Measurements from ENCODE around the gene ATP2C2. TPM values are rescaled to one million over a fixed set of nuclear protein-coding genes. Genes with fewer than 3 reads are reported as not detected.
A peak's percentile ranks its signal among the peaks of the same experiment; 100 is the strongest.

The ATP2C2 gene
- total and polyA plus RNA-seq, 2 experiments from 2014 or later = 2.1 TPM

GRCh38 chr16:84367297-84367680 is 1.0 kb upstream of the ATP2C2 start:
- H3K36me3 Mint-ChIP-seq (ENCODE audit: low read depth) = no peaks in the 10 kb centered on the region

More at GRCh38 chr16:84367297-84367680, 1.0 kb upstream of the ATP2C2 start:
- no peak for DNase-seq (ENCODE audit: low spot score)
- no peaks in the 10 kb centered on the region for H3K9me2 ChIP-seq (ENCODE audit: insufficient read depth)
- no peak for ATAC-seq
- H3K27me3 ChIP-seq (ENCODE audit: insufficient read depth) = peaks cover 26% of the 10 kb centered on the region
- H3K4me2 ChIP-seq = peak overlapping the region; percentile 80
- Mint-ChIP-seq H3K4me1 (peaks cover 31% of the 10 kb centered on the region), H3K27ac (no peak overlapping the region), H3K27me3 (ENCODE audit: insufficient read depth, low read depth, poor library complexity) (peaks cover 27% of the 10 kb centered on the region), H3K9me3 (no peaks in the 10 kb centered on the region), H3K4me3 (peak overlapping the region; percentile 64)
- TF ChIP-seq REST (IDR thresholded peaks at IDR 0.05; ENCODE audit: unreplicated experiment) = no peak
- no peak for TF ChIP-seq ZNF114 (CRISPR knock-in tag; IDR thresholded peaks at IDR 0.05)
- no peak for TF ChIP-seq CTCF (conservative IDR thresholded peaks at IDR 0.05; ENCODE audit: low read depth in 2 of 2)
- no peak for TF ChIP-seq ZNF462 (CRISPR knock-in tag; IDR thresholded peaks at IDR 0.05)
- TF ChIP-seq CREB1 (CRISPR knock-in tag; IDR thresholded peaks at IDR 0.05; ENCODE audit: low read depth) = no peak
- TF ChIP-seq EZH2phosphoT487 (IDR thresholded peaks at IDR 0.05; ENCODE audit: unreplicated experiment) = no peak
- TF ChIP-seq ZNF331 (CRISPR knock-in tag; IDR thresholded peaks at IDR 0.05; ENCODE audit: low read depth) = no peak
- TF ChIP-seq ETS1 (IDR thresholded peaks at IDR 0.05) = no peak
- TF ChIP-seq NANOG (IDR thresholded peaks at IDR 0.05; ENCODE audit: borderline replicate concordance) = no peak
- no peak for TF ChIP-seq JUNB (IDR thresholded peaks at IDR 0.05; ENCODE audit: unreplicated experiment)
- TF ChIP-seq STAT1 (IDR thresholded peaks at IDR 0.05; ENCODE audit: unreplicated experiment) = no peak
- TF ChIP-seq POLR2AphosphoS5 (IDR thresholded peaks at IDR 0.05; ENCODE audit: low read depth) = no peak
- TF ChIP-seq EZH2 (IDR thresholded peaks at IDR 0.05; ENCODE audit: low read depth, unreplicated experiment) = no peak
- peak overlapping the region; percentile 80 for H3K4me3 ChIP-seq
- H4K20me1 ChIP-seq (replicated peaks; ENCODE audit: insufficient read depth) = no peaks in the 10 kb centered on the region
- no peaks in the 10 kb centered on the region for H3F3A ChIP-seq (replicated peaks; ENCODE audit: low read depth)
- peak overlapping the region; percentile 98 for H2AFZ ChIP-seq
- no peaks in the 10 kb centered on the region for H3K36me3 ChIP-seq (ENCODE audit: insufficient read depth)
- peaks cover 21% of the 10 kb centered on the region for H3K4me1 ChIP-seq (ENCODE audit: insufficient read depth)
- no peak overlapping the region for H3K27ac ChIP-seq (ENCODE audit: low read depth)
- no peaks in the 10 kb centered on the region for H3K79me2 ChIP-seq (replicated peaks; ENCODE audit: insufficient read depth)
